ENCODE measurements around the gene RESF1.

RESF1 gene

GRCh38 chr12:31959701-31960391 is 631 bp downstream of the RESF1 start:
- peak; percentile 75 for FAIRE-seq
- DNase-seq (ENCODE audit: extremely low spot score, insufficient read length, low read depth) = peak; percentile 26

DNA sequence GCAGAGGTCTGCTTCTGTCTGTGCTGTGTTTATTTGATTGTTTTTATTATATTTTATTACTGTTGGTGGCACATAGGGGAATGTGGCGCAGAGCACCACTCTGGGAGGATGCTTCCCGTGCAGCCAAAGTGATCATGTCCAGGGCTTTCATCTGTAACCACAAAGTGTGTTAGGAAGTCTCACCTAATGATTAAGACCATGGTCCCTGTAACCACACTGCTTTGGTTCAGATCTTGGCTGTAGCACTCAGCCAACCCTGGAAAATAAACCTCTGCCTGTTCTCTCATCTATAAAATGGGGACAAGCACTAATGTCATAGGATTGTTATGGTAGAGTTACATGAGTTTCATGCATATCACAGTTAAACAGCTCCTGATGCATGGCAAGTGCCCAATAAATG is 1.9 kb downstream of the RESF1 start:
- DNase-seq (ENCODE audit: extremely low spot score, insufficient read length, low read depth) = no peak
- FAIRE-seq = peak; percentile 70

DNA sequence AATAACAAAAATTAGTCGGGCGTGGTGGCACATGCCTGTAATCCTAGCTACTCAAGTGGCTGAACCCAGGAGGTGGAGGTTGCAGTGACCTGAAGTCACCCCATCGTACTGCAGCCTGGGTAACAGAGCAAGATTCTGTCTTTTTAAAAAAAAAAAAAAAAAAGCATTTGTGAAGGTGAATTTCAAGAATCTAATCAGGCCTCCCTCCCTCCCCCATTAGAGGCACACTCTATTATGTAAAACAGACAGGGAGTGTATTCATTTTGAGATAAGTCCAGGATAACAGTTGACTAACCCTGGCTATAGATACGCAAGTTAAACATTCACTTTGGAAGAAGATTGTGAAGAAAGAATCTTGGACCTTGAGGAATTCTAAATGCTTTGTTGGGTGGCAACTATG is 2.9 kb downstream of the RESF1 start:
- DNase-seq (ENCODE audit: extremely low spot score, insufficient read length, low read depth) = no peak
- no peak for FAIRE-seq

GRCh38 chr12:31964280-31964679 is 5.1 kb downstream of the RESF1 start:
- FAIRE-seq (no peak), DNase-seq (ENCODE audit: extremely low spot score, insufficient read length, low read depth) (no peak)

DNA sequence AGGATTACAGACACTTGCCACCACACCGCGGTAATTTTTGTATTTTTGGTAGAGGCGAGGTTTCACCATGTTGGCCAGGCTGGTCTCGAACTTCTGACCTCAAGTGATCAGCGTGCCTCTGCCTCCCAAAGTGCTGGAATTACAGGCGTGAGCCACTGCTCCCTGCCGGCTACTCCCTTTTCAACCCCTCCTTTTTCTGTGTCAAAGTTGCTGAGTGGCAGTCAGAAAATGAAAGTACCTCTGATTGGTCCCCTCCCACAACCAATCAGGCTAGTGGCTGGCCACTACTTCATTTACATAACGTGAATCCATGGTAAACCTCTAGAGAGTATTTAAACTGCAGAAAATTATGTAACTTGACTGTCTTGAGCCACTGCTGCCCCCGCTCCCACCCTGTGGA is 5.9 kb downstream of the RESF1 start:
- FAIRE-seq = no peak
- no peak for DNase-seq (ENCODE audit: extremely low spot score, insufficient read length, low read depth)

GRCh38 chr12:31966558-31967205 is 7.5 kb downstream of the RESF1 start:
- FAIRE-seq (peak; percentile 60), DNase-seq (ENCODE audit: extremely low spot score, insufficient read length, low read depth) (no peak)

- DNase-seq (ENCODE audit: extremely low spot score, insufficient read length, low read depth) (no peak), FAIRE-seq (no peak)
Observed at GRCh38 chr12:31967539-31967938, 8.3 kb downstream of the RESF1 start.

GRCh38 chr12:31970199-31970598 is 11.0 kb downstream of the RESF1 start:
- DNase-seq (ENCODE audit: extremely low spot score, insufficient read length, low read depth) = no peak
- no peak for FAIRE-seq

DNA sequence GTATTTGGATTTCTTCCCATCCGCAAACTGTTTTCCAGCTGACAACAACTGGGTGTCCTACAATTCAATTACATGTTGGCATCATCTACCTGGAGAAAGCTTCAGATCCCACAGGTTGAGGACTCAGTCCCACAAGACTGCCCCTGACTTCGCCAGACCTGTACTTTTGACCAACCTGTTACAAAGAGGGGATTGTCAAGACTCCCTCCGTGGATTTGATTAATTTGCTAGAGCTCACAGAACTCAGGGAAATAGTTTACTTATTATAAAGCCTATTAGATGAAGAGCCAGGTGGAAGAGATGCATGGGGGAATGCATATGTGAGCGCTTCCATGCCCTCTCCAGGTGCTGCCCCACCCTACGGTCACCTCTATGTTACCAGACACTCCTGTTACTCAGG is 14.6 kb downstream of the RESF1 start:
- FAIRE-seq (no peak), DNase-seq (ENCODE audit: extremely low spot score, insufficient read length, low read depth) (no peak)

GRCh38 chr12:31974673-31975072 is 15.5 kb downstream of the RESF1 start:
- FAIRE-seq = no peak

DNA sequence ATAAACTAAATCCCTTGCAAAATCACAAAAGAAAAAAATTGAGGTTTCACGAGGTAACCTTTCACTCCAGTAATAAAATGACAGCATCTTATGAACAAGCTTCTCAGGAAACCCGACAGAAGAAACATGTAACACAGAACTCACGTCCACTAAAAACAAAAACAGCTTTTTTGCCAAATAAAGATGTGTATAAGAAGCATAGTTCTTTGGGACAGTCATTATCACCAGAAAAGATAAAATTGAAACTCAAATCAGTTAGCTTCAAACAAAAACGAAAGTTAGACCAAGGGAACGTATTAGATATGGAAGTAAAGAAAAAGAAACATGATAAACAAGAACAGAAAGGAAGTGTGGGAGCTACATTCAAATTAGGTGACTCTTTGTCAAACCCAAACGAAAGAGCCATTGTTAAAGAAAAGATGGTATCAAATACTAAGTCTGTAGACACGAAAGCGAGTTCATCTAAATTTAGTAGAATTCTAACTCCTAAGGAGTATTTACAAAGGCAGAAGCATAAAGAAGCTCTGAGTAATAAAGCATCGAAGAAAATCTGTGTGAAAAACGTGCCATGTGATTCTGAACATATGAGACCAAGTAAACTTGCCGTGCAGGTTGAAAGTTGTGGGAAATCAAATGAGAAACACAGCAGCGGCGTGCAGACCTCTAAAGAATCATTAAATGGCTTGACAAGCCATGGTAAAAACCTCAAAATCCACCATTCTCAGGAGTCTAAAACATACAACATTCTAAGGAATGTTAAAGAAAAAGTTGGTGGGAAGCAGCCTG is 25.8 kb downstream of the RESF1 start:
- FAIRE-seq = no peak
- no peak for DNase-seq (ENCODE audit: extremely low spot score, insufficient read length, low read depth)

More at GRCh38 chr12:31974673-31975072, 15.5 kb downstream of the RESF1 start:
- DNase-seq (ENCODE audit: extremely low spot score, insufficient read length, low read depth) = no peak

DNA sequence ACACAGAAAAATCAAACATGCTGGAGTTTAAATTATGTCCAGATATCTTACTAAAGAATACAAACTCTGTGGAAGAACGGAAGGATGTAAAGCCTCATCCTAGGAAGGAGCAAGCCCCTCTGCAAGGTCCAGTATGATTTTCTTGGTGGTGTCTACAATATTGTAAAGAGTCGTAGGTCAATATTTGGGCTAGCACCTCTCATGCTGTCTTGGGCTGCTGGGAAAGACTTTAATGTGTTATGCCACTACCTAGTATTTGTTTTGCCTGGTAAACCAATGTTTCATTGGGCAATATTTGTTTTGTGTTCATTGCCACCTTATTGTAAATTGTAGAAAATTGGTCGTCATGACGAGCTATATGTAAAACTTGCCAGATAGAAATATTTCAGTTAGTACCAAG is 26.6 kb downstream of the RESF1 start:
- peak; percentile 29 for FAIRE-seq

GRCh38 chr12:31989571-31990362 is 30.6 kb downstream of the RESF1 start:
- FAIRE-seq = no peak

More for the DNA sequence above, 26.6 kb downstream of the RESF1 start:
- DNase-seq (ENCODE audit: extremely low spot score, insufficient read length, low read depth) = no peak

GRCh38 chr12:31991146-31991545 is 31.9 kb downstream of the RESF1 start:
- DNase-seq (ENCODE audit: extremely low spot score, insufficient read length, low read depth) (no peak), FAIRE-seq (no peak)

More at GRCh38 chr12:31989571-31990362, 30.6 kb downstream of the RESF1 start:
- no peak for DNase-seq (ENCODE audit: extremely low spot score, insufficient read length, low read depth)

DNA sequence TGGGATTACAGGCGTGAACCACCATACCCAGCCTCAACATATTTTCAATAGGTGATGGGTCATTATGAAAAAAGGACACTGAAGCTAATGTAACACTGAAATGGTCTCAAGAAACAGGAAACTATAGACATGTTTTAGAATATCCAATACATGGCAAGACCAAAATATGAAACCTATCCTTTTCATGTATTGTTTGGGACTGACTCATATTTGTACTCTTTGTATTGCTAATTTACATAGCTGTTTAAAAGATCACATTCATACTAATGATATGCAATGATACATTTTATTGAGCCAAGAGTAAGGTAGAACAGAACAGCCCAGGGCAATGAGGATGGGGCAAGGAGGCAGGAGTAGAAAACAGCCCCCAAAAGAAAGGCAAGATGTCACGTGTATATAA is 32.6 kb downstream of the RESF1 start:
- DNase-seq (ENCODE audit: extremely low spot score, insufficient read length, low read depth) (no peak), FAIRE-seq (no peak)

- no peak for FAIRE-seq
- no peak for DNase-seq (ENCODE audit: extremely low spot score, insufficient read length, low read depth)
Observed at GRCh38 chr12:31999692-32000091, 40.5 kb downstream of the RESF1 start.

DNA sequence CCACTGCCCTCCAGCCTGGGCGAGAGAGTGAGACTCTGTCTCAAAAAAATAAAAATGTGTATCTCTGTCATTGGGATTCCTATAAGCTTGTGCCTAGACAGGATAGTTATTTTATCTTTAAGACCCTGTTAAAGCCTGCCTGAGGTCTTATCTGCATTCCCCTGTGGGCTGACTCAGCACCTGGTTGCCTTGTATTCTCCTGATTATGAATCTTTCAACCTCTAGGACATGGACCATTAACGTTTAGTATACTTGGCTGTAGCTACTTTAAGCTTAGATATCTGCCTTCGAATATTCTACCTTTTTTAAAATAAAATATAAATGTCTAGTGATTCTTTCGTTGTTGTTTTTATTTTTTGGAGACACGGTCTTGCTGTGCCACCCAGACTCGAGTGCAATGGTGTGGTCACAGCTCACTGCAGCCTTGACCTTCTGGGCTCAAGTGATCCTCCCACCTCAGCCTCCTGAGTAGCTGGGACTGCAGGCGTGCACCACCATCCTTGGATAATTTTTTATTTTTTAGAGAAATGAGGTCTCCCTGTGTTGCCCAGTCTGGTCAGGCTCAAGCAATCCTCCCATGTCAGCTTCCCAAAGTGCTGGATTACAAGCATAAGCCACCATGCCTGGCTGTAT is 41.3 kb downstream of the RESF1 start:
- FAIRE-seq (no peak), DNase-seq (ENCODE audit: extremely low spot score, insufficient read length, low read depth) (no peak)

DNA sequence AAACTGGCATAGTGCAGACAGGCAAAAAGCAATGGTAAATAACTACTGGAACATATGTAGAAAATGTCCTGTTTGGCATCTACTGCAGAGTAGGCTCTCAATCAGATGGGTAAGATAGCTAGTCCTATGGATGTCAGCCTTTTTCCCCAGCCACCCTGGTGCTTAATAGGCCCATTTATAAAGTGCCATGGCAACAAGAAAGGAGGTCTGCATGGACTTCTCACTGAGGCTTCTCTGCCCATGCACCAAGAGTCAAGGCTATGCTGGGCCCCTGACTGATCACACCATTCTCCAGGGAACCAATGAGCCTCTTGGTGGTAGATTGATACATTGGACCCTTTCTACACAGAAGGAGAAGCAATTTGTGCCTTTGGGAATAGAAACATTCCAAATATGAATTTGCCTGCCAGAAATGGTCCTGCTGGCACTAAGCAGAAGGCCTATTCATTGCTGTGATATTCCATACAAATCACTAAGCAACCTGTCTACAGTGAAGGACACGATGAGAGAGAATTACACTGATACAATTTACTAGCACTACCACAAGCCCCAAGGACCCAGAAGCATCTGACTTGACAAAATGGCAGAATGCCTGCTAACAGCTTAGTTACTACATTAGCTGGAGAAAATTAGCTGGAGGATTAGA is 43.8 kb downstream of the RESF1 start:
- FAIRE-seq (no peak), DNase-seq (ENCODE audit: extremely low spot score, insufficient read length, low read depth) (no peak)

- DNase-seq (ENCODE audit: extremely low spot score, insufficient read length, low read depth) = no peak
- no peak for FAIRE-seq
Observed at GRCh38 chr12:32003654-32004053, 44.4 kb downstream of the RESF1 start.

All from GM18507 (cell line).